Kidney (tissue), 14 donors: Measurements from ENCODE around the gene TMEM134. TPM values are rescaled to one million over a fixed set of nuclear protein-coding genes. Genes with fewer than 3 reads are reported as not detected.

Experiments used
- DNase-seq, 5 donors: peaks; one replicate each; pipeline ENCODE4 v3.0.0-alpha.2; 2013 to 2020
- FAIRE-seq: peaks from 2 replicates; lab custom pipeline; 2012; peaks lifted over from hg19 to GRCh38; lab: Jason Lieb, UNC
- H3K27ac ChIP-seq, 2 donors: one replicate each; pipeline ENCODE4 v1.7.0; 2013; ENCODE audit warnings: low read depth in 2 of 2, low read length in 2 of 2, inconsistent platforms in 1 of 2
- H3K27me3 ChIP-seq: one replicate; pipeline ENCODE4 v1.7.1; 2013; ENCODE audit warnings: low read length, inconsistent platforms; ENCODE audit not compliant: control insufficient read depth, insufficient read depth
- H3K36me3 ChIP-seq, 3 donors: one replicate each; pipeline versions ENCODE4 v1.7.0 to v1.7.1; 2013; ENCODE audit warnings: low read length in 3 of 3, control low read depth in 1 of 3, inconsistent platforms in 1 of 3; ENCODE audit not compliant: insufficient read depth in 3 of 3, control insufficient read depth in 2 of 3
- H3K4me1 ChIP-seq, 3 donors: one replicate each; pipeline versions ENCODE4 v1.7.0 to v1.7.1; 2013; ENCODE audit warnings: low read length in 3 of 3, inconsistent platforms in 1 of 3, low read depth in 1 of 3; ENCODE audit not compliant: control insufficient read depth in 2 of 3, insufficient read depth in 2 of 3
- H3K4me3 ChIP-seq, 3 donors: one replicate each; pipeline versions ENCODE4 v1.7.0 to v1.8.1; 2013; ENCODE audit warnings: low read length in 3 of 3, control low read depth in 1 of 3, inconsistent platforms in 1 of 3
- H3K9ac ChIP-seq, 3 donors: one replicate each; pipeline versions ENCODE4 v1.7.0 to v1.7.1; 2013; ENCODE audit warnings: low read length in 3 of 3, control low read depth in 1 of 3, inconsistent platforms in 1 of 3
- H3K9me3 ChIP-seq, 3 donors: one replicate each; pipeline versions ENCODE4 v1.7.0 to v1.7.1; 2013; ENCODE audit warnings: low read length in 3 of 3, control low read depth in 1 of 3, inconsistent platforms in 1 of 3; ENCODE audit not compliant: control insufficient read depth in 2 of 3, insufficient read depth in 1 of 3
- CTCF ChIP-seq: IDR thresholded peaks from 3 replicates; pipeline ENCODE4 v1.5.1; 2012; ENCODE audit warnings: mild to moderate bottlenecking, moderate library complexity, borderline replicate concordance; ENCODE audit not compliant: insufficient read depth; ENCODE audit errors: extremely low read depth
- intact Hi-C: fragments of 100-400 bp; cut with DNase I; formaldehyde crosslinking; loops from one replicate; pipeline ENCODE4 v1.11.1; 2022
- polyA plus RNA-seq: library from polyadenylated mRNA; stranded (reverse); fragments of 350-450 nt; fragmentation: Illumina TruSeq; extraction: RNeasy Lipid Tissue Mini Kit (QIAGEN cat#74804); gene quantifications from one replicate; pipeline ENCODE4 v1.2.3, GENCODE V29; 2014; ENCODE audit warnings: low read depth, low replicate concordance; ENCODE audit not compliant: insufficient read depth
- total RNA-seq: library from RNA; stranded (reverse); fragmentation: NEBNext Ultra II Directional; extraction: Animal tissue kit (Norgen Biotek cat#: 25700); gene quantifications from one replicate; pipeline ENCODE4 v1.2.1, GENCODE V29; 2021
- donor health status: control.
- donor health status: control.
- donor health status: control.
- donor health status: control.
- donor health status: control.
- donor health status: DM: yes; HTN: yes; CAD: no.
- donor health status: Normal renal cell carcinoma (clear cell type).

Gene TMEM134
- total and polyA plus RNA-seq, 2 donors from 2014 or later = 65.5 to 127 TPM

DNA sequence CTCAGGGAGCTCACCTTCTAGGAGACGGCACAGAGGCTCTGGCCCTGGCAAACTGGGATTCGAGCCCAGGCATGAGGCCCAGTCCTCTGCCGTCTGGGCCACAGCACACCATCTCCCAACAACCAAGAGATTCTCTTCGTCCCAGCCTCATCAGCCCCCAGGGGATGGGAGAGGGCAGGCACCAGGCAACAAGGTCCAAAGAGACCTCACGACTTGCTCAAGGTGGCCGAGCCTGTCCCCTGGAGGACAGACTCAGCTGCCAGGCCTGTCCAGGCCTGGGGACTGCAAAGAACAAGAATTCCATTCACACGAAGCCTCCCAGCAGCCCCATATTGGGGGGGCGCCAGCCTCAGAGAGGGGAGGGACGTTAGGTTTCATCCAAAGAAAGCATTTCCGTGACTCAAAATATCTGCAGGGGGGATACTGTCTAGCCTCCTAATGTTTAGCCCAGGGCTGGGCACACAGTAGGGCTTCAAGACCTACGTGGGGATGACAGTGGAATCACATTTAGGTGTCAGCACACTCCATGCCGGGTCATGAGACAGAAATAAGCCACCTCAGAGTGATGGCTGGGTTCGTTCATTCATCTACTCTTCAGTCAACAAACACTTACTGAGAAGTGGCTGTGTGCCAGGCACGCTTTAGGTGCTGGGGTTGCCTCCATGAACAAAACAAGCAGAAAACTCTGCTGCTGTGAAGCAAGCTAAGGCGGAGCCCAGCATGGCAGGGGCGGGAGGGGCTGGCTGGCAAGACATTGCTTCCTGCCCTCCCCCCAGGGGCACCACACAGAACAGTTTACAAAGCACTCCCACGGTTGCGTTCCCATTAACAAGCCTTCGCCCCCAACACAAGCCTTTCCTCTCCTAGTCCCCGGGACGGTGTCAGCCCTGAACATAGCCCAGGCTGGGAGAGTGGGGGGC, 52.4 kb downstream of the TMEM134 start:
- no peak for TF ChIP-seq CTCF
- H3K4me1 ChIP-seq = peaks cover 0 to 26% (median 11%) of the 10 kb centered on the region in 3 donors
- DNase-seq (peak in 1 of 5 donors; percentile 38), FAIRE-seq (no peak)
- H3K27ac ChIP-seq = no peak overlapping the region
- no peaks in the 10 kb centered on the region for H3K27me3 ChIP-seq
- intact Hi-C loops = no loop called here
- no peak overlapping the region for H3K9ac ChIP-seq
- no peaks in the 10 kb centered on the region for H3K36me3 ChIP-seq
- no peak overlapping the region for H3K4me3 ChIP-seq
- H3K9me3 ChIP-seq = no peaks in the 10 kb centered on the region

DNA sequence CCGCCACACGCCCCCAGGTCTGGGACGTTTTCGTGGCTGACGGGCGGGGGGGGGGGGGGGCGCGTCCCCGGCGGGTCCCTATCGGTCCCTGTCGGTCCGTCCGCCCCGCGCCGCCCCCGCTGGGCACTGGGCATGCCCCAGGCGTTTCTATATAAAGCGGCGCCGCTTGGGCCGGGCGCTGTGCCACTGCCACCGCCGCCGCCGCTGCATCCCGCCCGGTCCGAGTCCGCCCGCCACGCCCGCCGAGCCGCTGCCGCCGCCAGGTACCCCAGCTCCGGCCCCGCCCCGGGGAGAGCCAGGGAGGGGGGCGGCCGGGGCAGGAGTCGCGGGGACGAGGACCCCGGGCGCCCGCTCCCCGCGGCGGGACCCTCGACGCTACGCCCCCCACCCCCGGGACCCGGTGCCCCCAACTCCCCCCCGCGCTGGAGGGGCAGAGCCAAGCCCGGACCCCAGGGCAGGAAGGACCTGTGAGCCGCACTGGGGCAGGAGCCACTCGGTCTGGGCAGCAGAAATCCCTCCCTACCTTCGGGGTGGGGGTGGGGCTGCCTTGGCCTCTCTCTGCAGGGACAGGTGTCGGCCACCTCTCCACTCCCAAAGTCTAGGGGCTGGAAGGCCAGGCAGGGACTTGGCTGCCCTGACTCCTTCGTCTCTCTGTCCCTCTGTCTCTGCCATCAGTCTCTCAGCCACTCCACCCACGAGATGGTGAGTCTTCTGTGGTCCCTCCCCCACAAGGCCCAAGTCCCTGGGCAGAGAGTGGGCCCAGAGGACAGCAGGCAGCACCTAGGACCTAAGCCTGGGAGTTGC, 53.3 kb downstream of the TMEM134 start, which contains the start of gene CARNS1:
TSS of gene CARNS1 (plus strand) at position 178 of the 804 bp plus-strand sequence. CDS start at position 700, 522 bp downstream.
- Histone ChIP-seq H3K9me3 (no peaks in the 10 kb centered on the region), H3K27ac (no peak within 1 kb of the TSS), H3K36me3 (no peaks in the 10 kb centered on the region), H3K4me3 (no peak within 1 kb of the TSS), H3K27me3 (no peaks in the 10 kb centered on the region), H3K4me1 (peaks cover 0 to 26% (median 11%) of the 10 kb centered on the region in 3 donors), H3K9ac (no peak within 1 kb of the TSS)
- no peak for TF ChIP-seq CTCF
- FAIRE-seq (no peak), DNase-seq (no peak)
- intact Hi-C loops = no loop called here

DNA sequence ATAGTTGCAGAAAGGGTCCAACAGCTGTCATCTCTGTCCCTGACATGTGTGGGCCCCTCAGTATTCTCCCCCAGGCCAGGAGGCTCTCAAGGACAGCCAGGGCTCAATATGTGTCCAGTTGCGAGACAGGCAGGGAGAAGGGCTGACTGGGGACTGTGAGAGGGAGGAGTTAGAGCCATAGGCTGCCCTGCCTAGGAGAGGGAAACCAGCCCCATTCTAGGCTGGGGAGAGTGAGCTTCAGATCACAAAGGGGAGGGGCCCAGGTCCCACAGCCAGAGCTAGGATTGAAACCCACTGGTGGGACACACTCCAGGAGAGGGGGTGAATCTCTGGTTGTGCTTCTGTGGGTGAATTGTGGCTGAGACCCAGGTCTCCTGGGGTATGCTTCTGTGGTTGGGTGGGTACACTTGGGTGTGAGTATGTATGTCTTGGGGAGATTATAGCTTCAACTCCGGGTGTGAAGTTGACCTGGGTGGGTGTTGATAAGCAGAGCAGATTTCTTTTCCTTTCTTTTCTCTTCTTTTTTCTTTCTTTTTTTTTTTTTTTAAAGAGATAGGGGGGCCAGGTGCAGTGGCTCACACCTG, 55.7 kb downstream of the TMEM134 start:
- TF ChIP-seq CTCF = no peak
- no peak overlapping the region for H3K4me3 ChIP-seq
- no peak overlapping the region for H3K27ac ChIP-seq
- H3K4me1 ChIP-seq = peaks cover 0 to 11% (median 0%) of the 10 kb centered on the region in 3 donors
- DNase-seq (no peak), FAIRE-seq (no peak)
- H3K27me3 ChIP-seq = no peaks in the 10 kb centered on the region
- no peaks in the 10 kb centered on the region for H3K36me3 ChIP-seq
- no peak overlapping the region for H3K9ac ChIP-seq
- H3K9me3 ChIP-seq = no peaks in the 10 kb centered on the region
- intact Hi-C loops = no loop called here
